Measurements from ENCODE around the gene FAM120AOS. TPM values are rescaled to one million over a fixed set of nuclear protein-coding genes. Genes with fewer than 3 reads are reported as not detected.
A peak's percentile ranks its signal among the peaks of the same experiment; 100 is the strongest.

FAM120AOS gene
- total RNA-seq, 1 donor from 2014 or later, result 40.9 TPM

GRCh38 chr9:93427655-93428379 is 25.6 kb downstream of the FAM120AOS start:
- Mint-ChIP-seq H3K27ac (no peak overlapping the region), H3K4me1 (no peaks in the 10 kb centered on the region), H3K36me3 (no peaks in the 10 kb centered on the region), H3K9me3 (peaks cover 3% of the 10 kb centered on the region), H3K4me3 (no peak overlapping the region), H3K27me3 (ENCODE audit: insufficient read depth, low read depth) (no peaks in the 10 kb centered on the region)
- no peaks in the 10 kb centered on the region for H3K4me1 ChIP-seq
- H3K36me3 ChIP-seq, result no peaks in the 10 kb centered on the region
- TF ChIP-seq EZH2 (IDR thresholded peaks at IDR 0.05), result no peak
- TF ChIP-seq CTCF (IDR thresholded peaks at IDR 0.05), result peak; percentile 49
- no peak for TF ChIP-seq EZH2phosphoT487 (IDR thresholded peaks at IDR 0.05)
- H3K9ac ChIP-seq, result no peak overlapping the region
- no peaks in the 10 kb centered on the region for H4K20me1 ChIP-seq (ENCODE audit: low read depth)
- no peak overlapping the region for H2AFZ ChIP-seq (replicated peaks)
- H3K27ac ChIP-seq, result no peak overlapping the region
- no peaks in the 10 kb centered on the region for H3K79me2 ChIP-seq (ENCODE audit: low read depth)
- H3F3A ChIP-seq (ENCODE audit: low read depth), result no peaks in the 10 kb centered on the region
- peak; percentile 31 for DNase-seq (ENCODE audit: low spot score)
- H3K27me3 ChIP-seq, result no peaks in the 10 kb centered on the region
- no peak overlapping the region for H3K4me3 ChIP-seq
- no peak overlapping the region for H3K4me2 ChIP-seq
- H3K9me3 ChIP-seq (ENCODE audit: low read depth), result peaks cover 4% of the 10 kb centered on the region

- no peak for TF ChIP-seq EZH2 (IDR thresholded peaks at IDR 0.05)
- no peak for TF ChIP-seq EZH2phosphoT487 (IDR thresholded peaks at IDR 0.05)
- no peak for TF ChIP-seq CTCF (IDR thresholded peaks at IDR 0.05)
- Histone ChIP-seq H3K36me3 (no peaks in the 10 kb centered on the region), H4K20me1 (ENCODE audit: low read depth) (no peaks in the 10 kb centered on the region), H3K4me2 (no peak overlapping the region), H3K4me1 (no peaks in the 10 kb centered on the region), H3K27ac (no peak overlapping the region), H3K9me3 (ENCODE audit: low read depth) (peaks cover 4% of the 10 kb centered on the region), H3K9ac (no peak overlapping the region), H3K79me2 (ENCODE audit: low read depth) (no peaks in the 10 kb centered on the region), H3F3A (ENCODE audit: low read depth) (no peaks in the 10 kb centered on the region), H3K27me3 (no peaks in the 10 kb centered on the region), H3K4me3 (no peak overlapping the region), H2AFZ (replicated peaks) (no peak overlapping the region)
- H3K9me3 Mint-ChIP-seq, result peaks cover 12% of the 10 kb centered on the region
- no peak overlapping the region for H3K4me3 Mint-ChIP-seq
- H3K27ac Mint-ChIP-seq, result no peak overlapping the region
- no peak for DNase-seq (ENCODE audit: low spot score)
- H3K4me1 Mint-ChIP-seq, result no peaks in the 10 kb centered on the region
- peaks cover 2% of the 10 kb centered on the region for H3K27me3 Mint-ChIP-seq (ENCODE audit: insufficient read depth, low read depth)
- H3K36me3 Mint-ChIP-seq, result peaks cover 2% of the 10 kb centered on the region
These were observed 30.3 kb downstream of the FAM120AOS start for GRCh38 chr9:93422977-93423616.

GRCh38 chr9:93419023-93419422 is 34.4 kb downstream of the FAM120AOS start:
- Histone ChIP-seq H3K9ac (no peak overlapping the region), H3F3A (ENCODE audit: low read depth) (no peaks in the 10 kb centered on the region), H3K79me2 (ENCODE audit: low read depth) (no peaks in the 10 kb centered on the region), H3K4me1 (no peaks in the 10 kb centered on the region), H4K20me1 (ENCODE audit: low read depth) (no peaks in the 10 kb centered on the region), H3K4me3 (no peak overlapping the region), H3K27ac (no peak overlapping the region), H3K27me3 (no peaks in the 10 kb centered on the region), H3K9me3 (ENCODE audit: low read depth) (no peaks in the 10 kb centered on the region), H3K36me3 (no peaks in the 10 kb centered on the region), H2AFZ (replicated peaks) (no peak overlapping the region), H3K4me2 (no peak overlapping the region)
- Mint-ChIP-seq H3K27ac (no peak overlapping the region), H3K27me3 (ENCODE audit: insufficient read depth, low read depth) (peaks cover 2% of the 10 kb centered on the region), H3K9me3 (peaks cover 16% of the 10 kb centered on the region), H3K4me1 (no peaks in the 10 kb centered on the region), H3K4me3 (no peak overlapping the region), H3K36me3 (peaks cover 2% of the 10 kb centered on the region)
- DNase-seq (ENCODE audit: low spot score), result no peak
- TF ChIP-seq CTCF (IDR thresholded peaks at IDR 0.05) (no peak), EZH2phosphoT487 (IDR thresholded peaks at IDR 0.05) (no peak)

Data from neural progenitor cell (in vitro differentiated cells).